GM21717 (cell line): ENCODE results near the gene EPHA4.
"Not testable (repeated sequence)": the region's sequence is repeated elsewhere in the genome, so short reads cannot be mapped to it uniquely, and the experiment has no call there.

Experiments
- ATAC-seq: cut with Tn5 transposase; IDR thresholded peaks from one replicate; pipeline ENCODE4 v1.9.1; 2021; ENCODE audit warnings: mild to moderate bottlenecking, moderate library complexity; ENCODE audit not compliant: unreplicated experiment

The EPHA4 gene

DNA sequence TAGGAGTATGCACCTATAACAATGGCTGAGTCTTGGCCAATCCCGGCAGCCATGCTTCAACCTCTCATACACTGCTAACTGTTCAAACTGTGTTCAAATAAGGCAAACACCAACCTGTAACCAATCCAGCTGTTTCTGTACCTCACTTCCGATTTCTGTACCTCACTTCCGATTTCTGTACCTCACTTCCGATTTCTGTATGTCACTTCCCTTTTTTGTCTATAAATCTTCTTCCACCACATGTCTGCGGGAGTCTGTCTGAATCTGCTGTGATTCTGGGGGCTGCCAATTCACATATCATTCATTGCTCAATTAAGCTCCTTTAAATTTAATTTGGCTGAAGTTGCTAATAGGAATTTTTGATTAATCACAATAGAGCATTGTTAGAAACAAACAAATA lies 60.8 kb downstream of the EPHA4 start:
- not testable (repeated sequence) for ATAC-seq

DNA sequence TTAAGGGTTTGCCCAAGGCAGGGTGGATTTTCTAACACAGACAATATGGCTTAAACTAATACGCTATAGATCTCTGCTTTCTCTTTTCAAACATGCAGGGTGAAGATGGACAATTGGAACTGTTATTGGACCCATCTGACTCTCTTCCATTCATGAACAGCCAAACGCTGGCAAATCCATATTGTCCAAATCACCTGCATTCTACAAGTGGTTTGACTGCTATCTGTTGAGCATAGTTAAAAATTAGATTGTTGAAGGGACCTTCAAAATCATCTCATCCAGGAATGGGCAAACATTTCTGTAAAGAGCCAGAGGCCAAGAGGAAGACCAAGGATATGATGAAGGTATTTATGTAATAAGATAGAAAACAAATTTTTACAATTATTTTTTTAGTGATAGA lies 65.6 kb downstream of the EPHA4 start:
- no peak for ATAC-seq

- ATAC-seq, result no peak
Measured at GRCh38 chr2:221505605-221506004, 66.5 kb downstream of the EPHA4 start.

DNA sequence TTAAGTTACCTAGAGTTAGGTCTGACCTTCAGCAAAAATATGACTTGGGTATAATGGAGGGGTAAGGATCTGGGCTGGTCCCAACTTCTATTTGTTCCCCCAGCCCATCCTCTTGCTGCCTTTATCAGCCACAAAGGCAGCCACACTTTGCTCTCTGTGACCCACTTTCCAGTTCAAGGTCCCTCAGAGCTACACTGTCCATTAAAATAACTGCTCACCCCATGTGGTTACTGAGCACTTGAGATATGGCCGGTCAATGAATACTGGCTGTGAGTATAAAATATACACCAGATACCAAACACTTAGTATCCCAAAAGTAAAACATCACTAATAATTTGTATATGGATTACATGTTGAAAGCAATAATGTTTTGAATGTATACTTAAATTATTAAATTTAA lies 67.2 kb downstream of the EPHA4 start:
- no peak for ATAC-seq

DNA sequence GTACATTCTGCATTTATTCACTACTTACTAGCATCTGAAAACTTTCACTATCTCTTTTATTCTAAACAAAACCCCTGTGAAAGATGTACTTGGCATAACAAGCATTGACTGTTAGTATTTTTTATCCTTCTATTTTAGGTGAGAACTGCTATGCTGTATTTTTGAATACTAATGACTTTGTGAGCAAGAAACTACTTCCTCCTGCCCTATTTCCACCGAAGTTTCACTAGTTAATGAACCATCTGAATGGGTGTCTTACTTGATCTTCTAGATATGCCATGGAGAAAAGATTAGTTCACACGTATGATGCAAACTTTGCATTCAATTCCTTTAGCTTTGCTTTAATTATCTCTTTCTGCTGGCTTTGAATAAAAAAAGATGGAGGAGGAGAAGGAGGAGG lies 68.1 kb downstream of the EPHA4 start:
- no peak for ATAC-seq

GRCh38 chr2:221502270-221503010 lies 69.7 kb downstream of the EPHA4 start:
- ATAC-seq, result no peak

GRCh38 chr2:221501883-221502269 lies 70.2 kb downstream of the EPHA4 start:
- ATAC-seq, result no peak

- ATAC-seq, result no peak
Measured at GRCh38 chr2:221501210-221501882, 70.8 kb downstream of the EPHA4 start.

DNA sequence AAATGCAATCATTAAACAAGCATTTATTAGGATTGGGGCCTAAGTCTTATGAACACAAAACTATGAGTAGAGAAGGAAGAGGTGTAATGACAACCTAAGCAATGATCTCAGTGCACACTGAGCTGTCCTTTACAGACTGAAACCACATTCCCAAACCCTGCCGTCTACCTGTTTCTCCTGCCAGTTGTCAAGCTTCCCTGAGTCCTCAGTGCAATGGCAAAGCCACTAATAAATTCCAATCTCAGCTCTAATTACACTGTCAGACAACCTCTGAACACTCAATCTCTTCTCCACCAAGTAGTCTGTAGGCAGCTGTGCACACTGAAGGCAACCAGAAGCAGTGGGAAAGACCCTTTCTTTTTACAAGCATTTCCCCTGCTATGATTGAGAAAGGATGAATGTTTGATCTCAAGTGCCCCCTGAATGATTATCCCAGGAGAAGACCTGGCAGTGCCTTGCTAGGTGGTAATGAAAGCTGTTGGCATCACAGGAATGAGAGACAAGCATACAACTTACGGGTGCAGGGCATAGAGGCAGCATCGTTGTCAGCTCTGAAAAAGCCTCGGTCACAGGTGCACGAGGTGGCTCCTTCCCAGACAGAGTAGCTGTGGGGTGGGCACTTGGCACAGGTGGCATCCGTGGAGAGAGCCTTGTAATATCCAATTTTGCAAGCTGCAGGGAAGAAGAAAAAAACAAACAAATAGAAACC lies 71.4 kb downstream of the EPHA4 start:
- no peak for ATAC-seq

- ATAC-seq, result no peak
Measured at GRCh38 chr2:221495731-221496130, 76.4 kb downstream of the EPHA4 start.

GRCh38 chr2:221494556-221494955 lies 77.5 kb downstream of the EPHA4 start:
- ATAC-seq, result no peak

DNA sequence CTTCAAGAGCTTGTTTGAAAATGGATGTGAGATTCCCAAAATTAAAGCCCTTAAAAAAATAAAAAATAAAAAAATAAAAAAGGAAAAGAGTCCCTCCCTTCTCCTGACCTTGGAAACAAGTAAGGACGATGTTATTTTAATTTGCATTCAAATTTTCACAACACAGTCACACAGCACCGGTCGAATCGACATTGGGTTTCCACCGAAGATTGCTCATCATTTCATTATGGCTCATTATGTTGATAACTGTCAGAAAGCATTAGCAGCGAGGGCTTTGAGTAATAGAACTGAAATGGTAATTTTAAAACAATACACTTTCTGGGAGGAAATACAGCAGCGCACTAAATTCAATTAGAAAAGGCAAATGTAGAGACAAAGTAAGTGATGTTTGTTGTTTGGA lies 78.7 kb downstream of the EPHA4 start:
- no peak for ATAC-seq

DNA sequence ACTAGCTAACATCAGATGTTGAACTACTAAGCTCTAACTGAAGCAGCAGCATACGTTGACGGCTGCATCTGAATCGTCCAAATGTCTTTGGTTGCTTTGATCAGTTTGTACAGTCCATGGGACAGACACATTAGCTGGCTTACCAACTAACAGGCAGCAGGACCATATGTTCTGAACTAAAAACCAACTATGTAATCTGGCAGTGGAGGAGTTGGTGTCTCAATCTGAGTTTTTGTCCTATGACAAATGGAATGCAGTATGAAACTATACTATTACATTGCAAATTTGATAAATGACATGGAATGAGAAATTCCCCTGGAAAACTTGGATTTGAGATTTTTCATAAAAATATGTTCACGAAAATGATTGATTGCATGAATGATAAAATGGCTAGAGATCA lies 79.5 kb downstream of the EPHA4 start:
- ATAC-seq, result no peak

GRCh38 chr2:221490506-221491060 lies 81.5 kb downstream of the EPHA4 start:
- no peak for ATAC-seq

GRCh38 chr2:221488136-221488807 lies 83.8 kb downstream of the EPHA4 start:
- no peak for ATAC-seq

- no peak for ATAC-seq
Measured at GRCh38 chr2:221486106-221486505, 86.0 kb downstream of the EPHA4 start.

GRCh38 chr2:221485503-221485870 lies 86.6 kb downstream of the EPHA4 start:
- ATAC-seq, result no peak

DNA sequence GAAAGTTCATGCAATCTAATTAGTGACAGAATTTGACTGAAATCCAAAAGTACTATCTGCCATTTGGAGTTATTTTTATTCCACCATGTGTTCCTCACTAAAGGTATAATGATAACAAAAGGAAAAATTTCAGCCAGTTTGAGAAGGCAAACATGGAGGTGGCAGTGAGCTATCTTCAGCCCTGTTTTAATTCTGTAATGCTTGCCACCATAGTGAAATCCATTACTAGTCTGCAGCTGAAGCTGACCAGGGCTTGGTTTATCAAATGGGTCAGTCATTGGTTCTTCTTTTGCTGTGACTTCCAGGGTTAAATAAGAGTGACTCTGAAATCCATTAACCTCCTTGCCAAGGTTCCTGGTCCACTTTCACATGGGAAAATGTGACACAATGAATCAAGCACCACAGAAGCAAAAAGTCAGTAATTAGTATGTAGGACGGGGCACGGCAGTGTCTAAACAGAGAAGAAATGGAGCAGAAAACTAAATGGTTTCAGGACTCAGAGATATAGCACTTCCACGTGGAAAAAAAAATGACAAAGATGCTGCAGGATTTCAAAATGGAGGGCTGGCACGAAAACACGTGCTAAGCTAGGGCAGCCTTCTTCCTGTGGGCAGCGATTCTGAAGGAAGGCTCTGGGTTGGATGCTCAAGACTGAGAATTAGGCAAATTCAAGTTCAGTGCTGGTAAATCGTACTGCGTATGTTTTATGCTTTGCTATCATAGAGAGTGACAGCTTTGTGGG lies 87.2 kb downstream of the EPHA4 start:
- ATAC-seq, result no peak

GRCh38 chr2:221482666-221483455 lies 89.2 kb downstream of the EPHA4 start:
- no peak for ATAC-seq

DNA sequence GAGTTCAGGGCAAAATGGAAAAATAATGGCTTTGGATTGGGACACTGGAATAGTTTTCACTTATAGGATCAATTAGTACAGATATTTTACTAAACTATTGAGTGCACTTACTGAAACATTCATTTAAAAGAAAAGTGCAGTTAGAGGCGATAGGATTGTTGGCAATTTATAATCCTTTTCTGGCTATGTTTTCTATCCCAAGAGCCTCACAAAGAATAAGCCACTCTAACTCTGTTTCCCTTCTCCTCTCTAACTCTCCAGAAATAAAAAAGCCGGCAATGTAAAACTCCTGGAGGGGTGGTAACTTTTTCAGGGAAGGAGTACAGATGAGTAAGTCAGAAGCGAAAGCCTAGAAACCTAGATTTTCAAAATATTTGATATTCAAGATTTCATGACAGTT lies 91.3 kb downstream of the EPHA4 start:
- ATAC-seq, result no peak
